Activated CD4-positive, alpha-beta T cell treated with anti-CD3 and anti-CD28 coated beads, Interleukin-2, amount 50 U/mL, for 24 hours (primary cell): ENCODE results near the gene DYRK3.
"Not testable (repeated sequence)": the region's sequence is repeated elsewhere in the genome, so short reads cannot be mapped to it uniquely, and the experiment has no call there.

Experiments
- DNase-seq, 2 donors: peaks; one replicate each; pipeline ENCODE4 v3.0.0-alpha.2; 2020; ENCODE audit warnings: low read depth in 1 of 2, low spot score in 1 of 2

Gene DYRK3

GRCh38 chr1:206635080-206635977 is at the start of gene DYRK3:
TSS of gene DYRK3 (plus strand) at chr1:206635536. CDS start at chr1:206635704, 168 bp downstream.
- DNase-seq = peak; percentile 76 to 86

- no peak for DNase-seq
These were observed 48.6 kb upstream of the DYRK3 start for GRCh38 chr1:206586501-206587445.

- DNase-seq = no peak
These were observed 47.4 kb upstream of the DYRK3 start for GRCh38 chr1:206587904-206588303.

- no peak for DNase-seq
These were observed 46.8 kb upstream of the DYRK3 start for GRCh38 chr1:206588492-206588891.

GRCh38 chr1:206589206-206589605 is 46.1 kb upstream of the DYRK3 start:
- DNase-seq = no peak

- peak in 1 of 2 donors; percentile 80 for DNase-seq
These were observed 45.1 kb upstream of the DYRK3 start for GRCh38 chr1:206590025-206590758.

GRCh38 chr1:206591226-206591625 is 44.1 kb upstream of the DYRK3 start:
- no peak for DNase-seq

- no peak for DNase-seq
These were observed 43.6 kb upstream of the DYRK3 start for GRCh38 chr1:206591696-206592095.

GRCh38 chr1:206593351-206593925 is 41.9 kb upstream of the DYRK3 start:
- DNase-seq = no peak

- DNase-seq = no peak
These were observed 39.6 kb upstream of the DYRK3 start for GRCh38 chr1:206595581-206596318.

GRCh38 chr1:206596319-206596666 is 39.0 kb upstream of the DYRK3 start:
- no peak for DNase-seq

- DNase-seq = no peak
These were observed 34.8 kb upstream of the DYRK3 start for GRCh38 chr1:206600527-206600926.

GRCh38 chr1:206604861-206605260 is 30.5 kb upstream of the DYRK3 start:
- DNase-seq = no peak

- DNase-seq = no peak
These were observed 28.5 kb upstream of the DYRK3 start for GRCh38 chr1:206606867-206607266.

- peak in 1 of 2 donors; percentile 47 for DNase-seq
These were observed 27.1 kb upstream of the DYRK3 start for GRCh38 chr1:206608108-206608698.

- no peak for DNase-seq
These were observed 25.9 kb upstream of the DYRK3 start for GRCh38 chr1:206609229-206609991.

- peak; percentile 91 to 92 for DNase-seq
These were observed 23.0 kb upstream of the DYRK3 start, which contains the start of gene EIF2D for GRCh38 chr1:206612129-206612876. TSS of gene EIF2D (minus strand) at chr1:206612465. CDS start at chr1:206612342, 123 bp downstream.

GRCh38 chr1:206626396-206626795 is 8.9 kb upstream of the DYRK3 start:
- DNase-seq = not testable (repeated sequence)
